ENCODE measurements around the gene LGALS8. TPM values are rescaled to one million over a fixed set of nuclear protein-coding genes. Genes with fewer than 3 reads are reported as not detected.

LGALS8 gene
- total RNA-seq, 1 experiment from 2014 or later = 30.7 TPM

GRCh38 chr1:236590553-236591150, 66.9 kb downstream of the LGALS8 start (continued):
- no peak for TF ChIP-seq ZBTB33 (IDR thresholded peaks at IDR 0.05; ENCODE audit: extremely low read depth, insufficient replicate concordance, low read length)

- Histone ChIP-seq H2AFZ (ENCODE audit: low read depth, low read length, poor library complexity, severe bottlenecking) (no peak overlapping the region), H3K36me3 (ENCODE audit: control insufficient read depth in 1 of 2, insufficient read depth in 2 of 2, low read length in 2 of 2) (peaks cover 12 to 14% of the 10 kb centered on the region in 2 experiments), H3K79me2 (ENCODE audit: insufficient read depth, low read length) (peaks cover 70% of the 10 kb centered on the region), H3K27me3 (ENCODE audit: insufficient read depth, low read length) (no peaks in the 10 kb centered on the region), H3K4me3 (replicated peaks in 1 of 2; ENCODE audit: low read depth in 1 of 2, low read length in 2 of 2) (no peak overlapping the region), H3K4me1 (ENCODE audit: control insufficient read depth in 1 of 2, insufficient read depth in 2 of 2, low read length in 2 of 2) (peaks cover 7 to 18% of the 10 kb centered on the region in 2 experiments; a peak in 3 of 4 replicates), H3K9ac (ENCODE audit: low read length) (no peak overlapping the region), H3K9me2 (ENCODE audit: insufficient read depth) (no peaks in the 10 kb centered on the region), H3K27ac (ENCODE audit: low read depth, low read length) (no peak overlapping the region), H4K20me1 (ENCODE audit: insufficient read depth) (0 out of 2 replicates have a peak, but pooled peaks cover 3% of the 10 kb centered on the region), H3K9me3 (ENCODE audit: control insufficient read depth in 1 of 2, insufficient read depth in 1 of 2, low read depth in 1 of 2, low read length in 2 of 2) (no peaks in the 10 kb centered on the region), H3K4me2 (ENCODE audit: low read length) (no peak overlapping the region)
- DNase-seq (ENCODE audit: low read depth, low spot score) = no peak
- CTCF ChIA-PET = no interaction called here
- RAD21 ChIA-PET (ENCODE audit: low non-redundant PET in 1 of 2, low total read pairs in 2 of 2, uncharacterized antibody in 2 of 2, unreplicated experiment in 2 of 2) = interaction anchor here in 1 of 2 experiments (0.7 kb wide), 1 partner anchor 57 kb away, joined by 3 read pairs; no protein-coding TSS in a partner anchor
- no peak for ATAC-seq
- POLR2A ChIA-PET = no interaction called here
- intact Hi-C loops (cut with micrococcal nuclease) = loop anchor here (10.0 kb wide), 1 partner anchor 497 kb away; no protein-coding TSS in a partner anchor
- BruUV-seq (replicated peaks) = no TSS peak
- TF ChIP-seq EZH2phosphoT487 (IDR thresholded peaks at IDR 0.05; ENCODE audit: borderline replicate concordance) (no peak), ZNF274 (IDR thresholded peaks at IDR 0.05; ENCODE audit: low read depth, low read length) (no peak), YY1 (IDR thresholded peaks at IDR 0.05; ENCODE audit: extremely low read depth, insufficient replicate concordance, low read depth, low read length) (no peak)
These were observed 78.4 kb downstream of the LGALS8 start for GRCh38 chr1:236602171-236602570.

Other genes starting within 250 kb of the LGALS8 start
- gene ERO1B, start 242.0 kb upstream of the LGALS8 start, total RNA-seq (2021; ENCODE audit: unreplicated experiment) = 5.4 TPM
- 0.30 TPM for gene EDARADD, start 129.7 kb upstream of the LGALS8 start, total RNA-seq (2021; ENCODE audit: unreplicated experiment)
- 68.3 TPM for gene HEATR1, start 80.5 kb downstream of the LGALS8 start, total RNA-seq (2021; ENCODE audit: unreplicated experiment)
- gene ACTN2, start 162.5 kb downstream of the LGALS8 start, total RNA-seq (2021; ENCODE audit: unreplicated experiment) = 0.20 TPM